SK-N-SH (cell line): Measurements from ENCODE around the gene TRPV5. TPM values are rescaled to one million over a fixed set of nuclear protein-coding genes. Genes with fewer than 3 reads are reported as not detected.

Experiments
- CTCF ChIA-PET: fragments of 300-600, 350-600 bp; formaldehyde crosslinking; extraction: SDS; loops from one replicate; lab custom pipeline; 2021; lab: Yijun Ruan, JAX
- POLR2A ChIA-PET: fragments of 350-600 bp; sonication (Branson Sonifier 250); formaldehyde crosslinking; extraction: SDS; loops from one replicate; lab custom pipeline; 2020; ENCODE audit warnings: antibody characterized with exemption, inconsistent platforms; lab: Yijun Ruan, JAX
- DNase-seq: peaks from one replicate; pipeline ENCODE4 v3.0.0; 2012
- H2AFZ ChIP-seq: fragments of 200-600 bp; sonication (generic); 2 replicates; pipeline ENCODE4 v1.8.1; 2016; ENCODE audit warnings: antibody characterized with exemption, mild to moderate bottlenecking, low read depth
- H3F3A ChIP-seq: fragments of 200-600 bp; sonication (generic); replicated peaks from 2 replicates; pipeline ENCODE3; 2016; ENCODE audit warnings: antibody characterized with exemption, mild to moderate bottlenecking; ENCODE audit not compliant: insufficient read depth
- H3K27ac ChIP-seq, 2 experiments: fragments of 200-500 bp in 1 of 2; fragments of 200-600 bp in 1 of 2; sonication (Bioruptor generic) in 1 of 2; sonication (generic), shearing (Covaris generic) in 1 of 2; 2 replicates each; pipeline versions ENCODE4 v1.5.1 to v1.6.1; 2014 to 2016; ENCODE audit warnings: low read depth in 2 of 2, inconsistent platforms in 1 of 2, low read length in 1 of 2, mild to moderate bottlenecking in 1 of 2, mixed read lengths in 1 of 2
- H3K27me3 ChIP-seq: fragments of 200-600 bp; sonication (generic), shearing (Covaris generic); 2 replicates; pipeline ENCODE4 v1.6.1; 2016; ENCODE audit warnings: mixed run types; ENCODE audit not compliant: insufficient read depth
- H3K36me3 ChIP-seq, 2 experiments: fragments of 200-500 bp in 1 of 2; fragments of 200-600 bp in 1 of 2; sonication (Bioruptor generic) in 1 of 2; sonication (generic) in 1 of 2; replicated peaks in 1 of 2; 2 replicates each; pipeline versions ENCODE3 to v1.5.1; 2014 to 2016; ENCODE audit warnings: low read length in 1 of 2, mild to moderate bottlenecking in 1 of 2; ENCODE audit not compliant: insufficient read depth in 2 of 2, control insufficient read depth in 1 of 2
- H3K4me1 ChIP-seq, 2 experiments: fragments of 200-500 bp in 1 of 2; fragments of 200-600 bp in 1 of 2; sonication (Bioruptor generic) in 1 of 2; sonication (generic), shearing (Covaris generic) in 1 of 2; 2 replicates each; pipeline versions ENCODE4 v1.5.1 to v1.6.1; 2014 to 2016; ENCODE audit warnings: low read depth in 1 of 2, low read length in 1 of 2, mixed run types in 1 of 2; ENCODE audit not compliant: insufficient read depth in 2 of 2, control insufficient read depth in 1 of 2
- H3K4me2 ChIP-seq: fragments of 200-600 bp; sonication (generic), shearing (Covaris generic); 2 replicates; pipeline ENCODE4 v1.6.1; 2017; ENCODE audit warnings: mixed run types
- H3K4me3 ChIP-seq, 2 experiments: fragments of 200-500 bp in 1 of 2; fragments of 200-600 bp in 1 of 2; sonication (Bioruptor generic) in 1 of 2; sonication (generic), shearing (Covaris generic) in 1 of 2; 2 replicates each; pipeline versions ENCODE4 v1.5.1 to v1.8.1; 2014 to 2016; ENCODE audit warnings: low read depth in 2 of 2, inconsistent platforms in 1 of 2, low read length in 1 of 2, mild to moderate bottlenecking in 1 of 2, mixed read lengths in 1 of 2, moderate library complexity in 1 of 2
- H3K79me2 ChIP-seq: fragments of 200-600 bp; sonication (generic); 2 replicates; pipeline ENCODE4 v1.8.1; 2017; ENCODE audit warnings: mild to moderate bottlenecking; ENCODE audit not compliant: insufficient read depth
- H3K9ac ChIP-seq: fragments of 200-600 bp; sonication (generic); 2 replicates; pipeline ENCODE4 v1.6.1; 2017; ENCODE audit warnings: mixed run types
- H3K9me2 ChIP-seq: fragments of 200-600 bp; sonication (generic); 2 replicates; pipeline ENCODE4 v1.6.1; 2017; ENCODE audit warnings: mixed run types
- H3K9me3 ChIP-seq: fragments of 200-600 bp; sonication (generic); 2 replicates; pipeline ENCODE4 v1.6.1; 2017; ENCODE audit warnings: mixed run types, mild to moderate bottlenecking, moderate library complexity
- H4K20me1 ChIP-seq: fragments of 200-600 bp; sonication (generic); 2 replicates; pipeline ENCODE4 v1.6.1; 2017; ENCODE audit warnings: mild to moderate bottlenecking, mixed run types; ENCODE audit not compliant: insufficient read depth
- CHD2 ChIP-seq: fragments of 150-350 bp; IDR thresholded peaks from 2 replicates; pipeline ENCODE4 v1.6.1; 2018; ENCODE audit warnings: low read length; ENCODE audit not compliant: partially characterized antibody
- ELF1 ChIP-seq: IDR thresholded peaks from 2 replicates; pipeline ENCODE4 v1.4.0; 2012
- GABPA ChIP-seq: IDR thresholded peaks from 2 replicates; pipeline ENCODE4 v1.4.0; 2012; ENCODE audit warnings: low read depth, mild to moderate bottlenecking
- GATA2 ChIP-seq: sonication (generic); formaldehyde crosslinking; IDR thresholded peaks from 2 replicates; pipeline ENCODE4 v1.5.0; 2020; ENCODE audit warnings: mild to moderate bottlenecking, missing genetic modification reagents
- NFIC ChIP-seq: IDR thresholded peaks from 2 replicates; pipeline ENCODE4 v1.4.0; 2012; ENCODE audit warnings: borderline replicate concordance
- NRF1 ChIP-seq: IDR thresholded peaks from 2 replicates; pipeline ENCODE4 v1.6.1; 2012; ENCODE audit warnings: low read depth, mild to moderate bottlenecking, low read length
- POLR2AphosphoS5 ChIP-seq: IDR thresholded peaks from 2 replicates; pipeline ENCODE4 v1.6.1; 2012; ENCODE audit warnings: low read depth, low read length
- RCOR1 ChIP-seq: fragments of 150-350 bp; IDR thresholded peaks from 2 replicates; pipeline ENCODE4 v1.6.1; 2017; ENCODE audit warnings: antibody characterized with exemption, low read length
- RFX5 ChIP-seq: IDR thresholded peaks from 2 replicates; pipeline ENCODE4 v1.6.1; 2012; ENCODE audit warnings: mild to moderate bottlenecking, improper control_type of control experiment, low read length
- RXRA ChIP-seq: IDR thresholded peaks from 2 replicates; pipeline ENCODE4 v1.4.0; 2012; ENCODE audit warnings: low read depth, mild to moderate bottlenecking, borderline replicate concordance
- SMC3 ChIP-seq: IDR thresholded peaks from 2 replicates; pipeline ENCODE4 v1.6.1; 2012; ENCODE audit warnings: low read depth, low read length, improper control_type of control experiment
- TAF1 ChIP-seq: IDR thresholded peaks from 2 replicates; pipeline ENCODE4 v1.6.1; 2012; ENCODE audit warnings: low read depth, mild to moderate bottlenecking, low read length, moderate library complexity, borderline replicate concordance
- TCF12 ChIP-seq: IDR thresholded peaks from 2 replicates; pipeline ENCODE4 v1.4.0; 2012
- TEAD4 ChIP-seq: IDR thresholded peaks from 2 replicates; pipeline ENCODE4 v1.4.0; 2012; ENCODE audit warnings: mild to moderate bottlenecking, borderline replicate concordance; ENCODE audit not compliant: insufficient read depth
- WGBS: methylation state at CpG from one replicate; pipeline ENCODE4 v1.1.6; 2017; ENCODE audit warnings: low lambda C conversion rate; 5-methylcytosine and 5-hydroxymethylcytosine counted together
- polyA plus RNA-seq, 3 experiments: library from polyadenylated mRNA; depleted of rRNA; stranded (reverse); fragments of >200 nt; gene quantifications; 2 replicates each; pipeline ENCODE4 v1.2.3, GENCODE V29; 2012
- TF ChIP-seq, protein P1 (sequence below): IDR thresholded peaks from 2 replicates; pipeline ENCODE4 v1.4.0; 2012; ENCODE audit warnings: low read depth
- TF ChIP-seq, protein P2 (sequence below): fragments of 200-600 bp; sonication (generic); IDR thresholded peaks from 2 replicates; pipeline ENCODE4 v1.6.1; 2017; ENCODE audit warnings: antibody characterized with exemption, mild to moderate bottlenecking, moderate library complexity
- TF ChIP-seq, protein P3 (sequence below): IDR thresholded peaks from 2 replicates; pipeline ENCODE4 v1.4.0; 2012; ENCODE audit warnings: low read depth, borderline replicate concordance
- TF ChIP-seq, protein P4 (sequence below): IDR thresholded peaks from 2 replicates; pipeline ENCODE4 v1.4.0; 2012; ENCODE audit warnings: low read depth, borderline replicate concordance

The TRPV5 gene
- polyA plus RNA-seq, 1 of the 3 experiments (the other 2 are of a cell fraction), result not detected

DNA sequence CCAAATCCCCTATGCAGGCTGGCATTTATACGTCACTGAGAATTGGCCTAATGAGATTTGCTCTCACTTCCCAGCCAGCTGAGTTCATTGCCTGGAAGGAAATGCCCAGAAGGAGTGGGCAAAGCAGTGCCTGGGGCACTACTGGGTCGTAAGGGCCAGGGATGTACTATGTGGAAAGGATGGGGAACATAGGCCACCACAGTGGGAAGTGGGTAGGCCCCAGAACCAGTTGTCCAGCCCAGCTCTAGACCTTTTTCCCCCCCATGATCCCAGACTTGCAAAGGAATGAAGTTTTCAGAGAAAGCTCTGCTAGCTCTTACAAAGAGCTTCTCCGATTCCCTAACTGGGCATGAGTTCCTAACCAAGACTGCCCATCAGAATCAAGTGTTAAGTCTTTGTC is 13.9 kb downstream of the TRPV5 start:
- no peak overlapping the region for H3K4me2 ChIP-seq
- H3K9ac ChIP-seq, result no peak overlapping the region
- 31% methylated on average over 3 of the region's 3 CpGs for WGBS
- H3K4me1 ChIP-seq, result no peaks in the 10 kb centered on the region
- no peaks in the 10 kb centered on the region for H3F3A ChIP-seq
- H3K36me3 ChIP-seq, result no peaks in the 10 kb centered on the region
- H3K4me3 ChIP-seq, result no peak overlapping the region
- peaks cover 5% of the 10 kb centered on the region; the same call in 1 of the 2 replicates for H3K27me3 ChIP-seq
- POLR2A ChIA-PET, result no interaction called here
- TF ChIP-seq RXRA (no peak), NFIC (no peak)
- H3K9me3 ChIP-seq, result no peaks in the 10 kb centered on the region
- H3K79me2 ChIP-seq, result no peaks in the 10 kb centered on the region
- no peak overlapping the region for H2AFZ ChIP-seq
- no peaks in the 10 kb centered on the region for H3K9me2 ChIP-seq
- CTCF ChIA-PET, result interaction anchor here (0.7 to 2.5 kb wide), 3 partner anchors 8 to 295 kb away, joined by 3 to 7 read pairs (median 4); no protein-coding TSS in a partner anchor
- no peak for DNase-seq
- H3K27ac ChIP-seq, result no peak overlapping the region
- no peaks in the 10 kb centered on the region for H4K20me1 ChIP-seq

DNA sequence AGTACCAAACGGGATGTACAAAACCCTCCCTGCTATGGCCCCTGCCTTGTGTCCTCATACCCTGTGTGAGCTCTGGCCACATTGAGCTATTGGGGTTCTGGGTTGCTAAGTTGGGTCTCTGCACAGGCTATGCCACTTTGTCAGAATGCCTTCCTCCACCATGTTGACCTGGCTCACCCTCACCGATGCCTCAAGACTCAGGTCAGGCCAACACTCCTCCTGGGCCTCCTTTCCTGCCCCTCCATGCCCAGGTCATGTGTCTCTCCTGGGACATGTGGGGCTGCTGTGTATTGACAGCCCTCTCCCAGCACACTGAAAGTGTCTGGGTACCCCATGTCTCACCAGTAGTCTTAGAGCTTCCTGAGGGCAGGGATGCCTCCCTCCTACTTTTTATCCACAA is 14.6 kb downstream of the TRPV5 start:
- POLR2A ChIA-PET, result no interaction called here
- Histone ChIP-seq H3K9ac (no peak overlapping the region), H3K79me2 (no peaks in the 10 kb centered on the region), H2AFZ (no peak overlapping the region), H4K20me1 (no peaks in the 10 kb centered on the region), H3K27me3 (peaks cover 5% of the 10 kb centered on the region; the same call in 1 of the 2 replicates), H3K4me2 (no peak overlapping the region), H3K27ac (no peak overlapping the region), H3K4me3 (no peak overlapping the region), H3F3A (no peaks in the 10 kb centered on the region), H3K36me3 (no peaks in the 10 kb centered on the region), H3K9me2 (no peaks in the 10 kb centered on the region), H3K9me3 (no peaks in the 10 kb centered on the region), H3K4me1 (no peaks in the 10 kb centered on the region)
- no peak for TF ChIP-seq POLR2AphosphoS5
- TF ChIP-seq, protein P1, sequence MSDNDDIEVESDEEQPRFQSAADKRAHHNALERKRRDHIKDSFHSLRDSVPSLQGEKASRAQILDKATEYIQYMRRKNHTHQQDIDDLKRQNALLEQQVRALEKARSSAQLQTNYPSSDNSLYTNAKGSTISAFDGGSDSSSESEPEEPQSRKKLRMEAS, result no peak
- no peak for TF ChIP-seq RXRA
- TF ChIP-seq GATA2 (CRISPR knock-in tag), result no peak
- TF ChIP-seq, protein P2, sequence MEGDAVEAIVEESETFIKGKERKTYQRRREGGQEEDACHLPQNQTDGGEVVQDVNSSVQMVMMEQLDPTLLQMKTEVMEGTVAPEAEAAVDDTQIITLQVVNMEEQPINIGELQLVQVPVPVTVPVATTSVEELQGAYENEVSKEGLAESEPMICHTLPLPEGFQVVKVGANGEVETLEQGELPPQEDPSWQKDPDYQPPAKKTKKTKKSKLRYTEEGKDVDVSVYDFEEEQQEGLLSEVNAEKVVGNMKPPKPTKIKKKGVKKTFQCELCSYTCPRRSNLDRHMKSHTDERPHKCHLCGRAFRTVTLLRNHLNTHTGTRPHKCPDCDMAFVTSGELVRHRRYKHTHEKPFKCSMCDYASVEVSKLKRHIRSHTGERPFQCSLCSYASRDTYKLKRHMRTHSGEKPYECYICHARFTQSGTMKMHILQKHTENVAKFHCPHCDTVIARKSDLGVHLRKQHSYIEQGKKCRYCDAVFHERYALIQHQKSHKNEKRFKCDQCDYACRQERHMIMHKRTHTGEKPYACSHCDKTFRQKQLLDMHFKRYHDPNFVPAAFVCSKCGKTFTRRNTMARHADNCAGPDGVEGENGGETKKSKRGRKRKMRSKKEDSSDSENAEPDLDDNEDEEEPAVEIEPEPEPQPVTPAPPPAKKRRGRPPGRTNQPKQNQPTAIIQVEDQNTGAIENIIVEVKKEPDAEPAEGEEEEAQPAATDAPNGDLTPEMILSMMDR, result no peak
- no peak for TF ChIP-seq TEAD4
- TF ChIP-seq TAF1, result no peak
- TF ChIP-seq, protein P3, sequence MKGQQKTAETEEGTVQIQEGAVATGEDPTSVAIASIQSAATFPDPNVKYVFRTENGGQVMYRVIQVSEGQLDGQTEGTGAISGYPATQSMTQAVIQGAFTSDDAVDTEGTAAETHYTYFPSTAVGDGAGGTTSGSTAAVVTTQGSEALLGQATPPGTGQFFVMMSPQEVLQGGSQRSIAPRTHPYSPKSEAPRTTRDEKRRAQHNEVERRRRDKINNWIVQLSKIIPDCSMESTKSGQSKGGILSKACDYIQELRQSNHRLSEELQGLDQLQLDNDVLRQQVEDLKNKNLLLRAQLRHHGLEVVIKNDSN, result no peak
- no peak for TF ChIP-seq CHD2
- TF ChIP-seq SMC3, result no peak
- no peak for TF ChIP-seq NFIC
- TF ChIP-seq, protein P4, sequence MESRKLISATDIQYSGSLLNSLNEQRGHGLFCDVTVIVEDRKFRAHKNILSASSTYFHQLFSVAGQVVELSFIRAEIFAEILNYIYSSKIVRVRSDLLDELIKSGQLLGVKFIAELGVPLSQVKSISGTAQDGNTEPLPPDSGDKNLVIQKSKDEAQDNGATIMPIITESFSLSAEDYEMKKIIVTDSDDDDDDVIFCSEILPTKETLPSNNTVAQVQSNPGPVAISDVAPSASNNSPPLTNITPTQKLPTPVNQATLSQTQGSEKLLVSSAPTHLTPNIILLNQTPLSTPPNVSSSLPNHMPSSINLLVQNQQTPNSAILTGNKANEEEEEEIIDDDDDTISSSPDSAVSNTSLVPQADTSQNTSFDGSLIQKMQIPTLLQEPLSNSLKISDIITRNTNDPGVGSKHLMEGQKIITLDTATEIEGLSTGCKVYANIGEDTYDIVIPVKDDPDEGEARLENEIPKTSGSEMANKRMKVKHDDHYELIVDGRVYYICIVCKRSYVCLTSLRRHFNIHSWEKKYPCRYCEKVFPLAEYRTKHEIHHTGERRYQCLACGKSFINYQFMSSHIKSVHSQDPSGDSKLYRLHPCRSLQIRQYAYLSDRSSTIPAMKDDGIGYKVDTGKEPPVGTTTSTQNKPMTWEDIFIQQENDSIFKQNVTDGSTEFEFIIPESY, result no peak
- no peak for TF ChIP-seq RFX5
- TF ChIP-seq RCOR1, result no peak
- no peak for TF ChIP-seq TCF12
- TF ChIP-seq GABPA, result no peak
- no peak for TF ChIP-seq NRF1
- TF ChIP-seq ELF1, result no peak
- no peak for DNase-seq
- CTCF ChIA-PET, result interaction anchor here (1.0 to 2.5 kb wide), 3 partner anchors 18 to 296 kb away, joined by 3 to 7 read pairs (median 4); no protein-coding TSS in a partner anchor
- 15% methylated on average over 2 of the region's 2 CpGs for WGBS
